Islet precursor cell (in vitro differentiated cells): ENCODE data around the gene RBFOX2.
"Not testable (repeated sequence)": the region's sequence is repeated elsewhere in the genome, so short reads cannot be mapped to it uniquely, and the experiment has no call there.

Source experiments
- DNase-seq: peaks from one replicate; pipeline ENCODE4 v3.0.0-alpha.2; 2018

RBFOX2 gene

DNA sequence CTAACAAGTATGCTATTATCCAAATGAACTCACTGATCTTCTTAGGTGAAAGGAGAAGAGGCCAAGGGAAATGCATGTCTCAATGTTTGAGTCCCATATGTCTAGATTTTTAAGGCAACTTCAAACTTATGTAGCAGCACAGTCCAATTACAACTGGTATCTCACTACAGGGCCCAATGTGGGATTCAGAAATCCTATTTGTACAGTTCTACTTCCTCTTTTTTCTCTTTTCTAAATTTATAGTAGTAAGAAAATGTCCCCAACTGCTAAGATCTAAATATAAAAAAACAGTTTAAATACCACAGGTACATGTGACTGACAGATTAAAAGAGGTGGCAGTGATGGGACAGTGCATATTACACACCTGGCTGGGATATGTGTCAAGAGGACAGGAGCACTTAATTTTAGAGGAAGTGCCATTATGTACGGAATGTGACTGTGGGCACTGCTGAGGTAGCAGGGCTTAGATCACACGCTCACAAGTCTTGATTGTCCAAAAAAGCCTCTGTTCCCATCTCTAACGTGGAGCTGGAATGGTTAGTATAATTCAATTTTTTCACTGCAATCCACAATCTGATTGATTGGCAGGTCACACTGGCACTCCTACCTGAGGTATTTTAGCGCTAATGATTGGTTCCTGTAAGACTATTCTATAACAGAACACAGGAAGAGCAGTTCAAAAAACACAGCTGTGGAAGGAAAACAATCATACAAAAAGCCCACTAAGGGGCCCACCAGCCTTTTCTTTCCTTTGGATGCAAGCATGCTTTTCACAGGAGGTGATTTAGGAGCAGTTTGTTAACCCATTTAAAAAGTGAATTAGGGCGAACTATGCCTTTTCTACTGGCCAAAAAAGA is 276.4 kb downstream of the RBFOX2 start:
- no peak for DNase-seq

- DNase-seq, result peak; percentile 72
Observed at GRCh38 chr22:35749808-35750207, 278.8 kb downstream of the RBFOX2 start.

DNA sequence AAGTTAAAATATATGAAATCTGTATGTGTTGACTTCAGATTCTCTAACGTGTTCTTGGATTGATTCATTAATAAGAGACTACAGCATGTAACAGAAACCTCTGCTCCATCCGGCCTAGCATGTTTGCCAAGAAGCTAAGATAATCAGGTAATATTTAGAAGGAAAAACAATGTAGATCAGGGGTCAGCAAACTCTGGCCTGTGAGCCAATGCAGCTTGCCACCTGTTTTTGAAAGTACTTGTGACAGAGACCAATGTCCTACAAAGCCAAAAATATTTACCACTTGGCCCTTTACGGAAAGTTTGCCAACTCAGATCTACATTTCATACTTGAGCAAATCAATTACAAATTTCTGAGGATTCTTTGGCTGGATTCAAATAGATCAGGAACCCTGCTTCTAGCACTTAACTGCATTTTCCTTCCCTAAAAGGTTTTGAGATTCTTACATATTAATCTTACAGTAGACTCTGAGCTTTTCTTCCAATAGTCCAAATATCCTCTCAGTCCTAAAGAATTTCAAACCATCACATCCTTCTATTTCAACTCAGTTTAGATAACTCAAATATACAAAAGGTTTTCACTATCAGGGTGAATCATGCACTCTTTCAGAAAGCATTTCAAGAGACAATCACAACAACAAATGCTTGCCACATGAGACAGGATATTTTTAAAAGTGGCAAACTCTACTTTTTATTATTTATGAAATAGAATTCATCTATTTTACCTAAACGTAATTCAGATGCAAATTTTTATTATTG is 281.5 kb downstream of the RBFOX2 start:
- no peak for DNase-seq

- DNase-seq, result no peak
Observed at GRCh38 chr22:35746248-35746647, 282.4 kb downstream of the RBFOX2 start.

DNA sequence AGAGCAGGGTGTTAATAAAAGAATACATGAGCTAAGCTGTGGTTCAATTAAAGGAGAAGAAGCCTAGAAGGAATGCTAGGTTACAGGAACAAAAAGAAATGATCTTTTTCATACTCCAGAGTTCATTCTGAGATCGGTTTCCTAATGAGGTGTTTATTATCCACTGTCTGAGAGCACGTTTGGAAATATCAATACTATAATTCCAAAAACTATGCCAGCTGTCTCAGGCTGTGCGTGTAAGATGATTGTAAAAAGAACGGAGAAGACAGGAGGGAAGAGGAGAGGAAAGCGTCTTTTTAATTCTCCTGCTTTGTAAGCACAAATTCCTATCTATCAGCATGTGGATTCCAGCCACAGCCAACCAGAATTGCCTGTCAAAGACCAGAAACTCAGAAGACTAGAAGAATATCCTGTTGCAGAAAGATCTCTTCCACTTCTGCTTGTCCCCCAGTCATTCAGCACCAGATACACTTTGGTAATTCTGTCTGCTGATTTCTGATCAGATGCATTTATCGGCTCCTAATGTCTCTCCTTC is 285.2 kb downstream of the RBFOX2 start:
- DNase-seq, result no peak

DNA sequence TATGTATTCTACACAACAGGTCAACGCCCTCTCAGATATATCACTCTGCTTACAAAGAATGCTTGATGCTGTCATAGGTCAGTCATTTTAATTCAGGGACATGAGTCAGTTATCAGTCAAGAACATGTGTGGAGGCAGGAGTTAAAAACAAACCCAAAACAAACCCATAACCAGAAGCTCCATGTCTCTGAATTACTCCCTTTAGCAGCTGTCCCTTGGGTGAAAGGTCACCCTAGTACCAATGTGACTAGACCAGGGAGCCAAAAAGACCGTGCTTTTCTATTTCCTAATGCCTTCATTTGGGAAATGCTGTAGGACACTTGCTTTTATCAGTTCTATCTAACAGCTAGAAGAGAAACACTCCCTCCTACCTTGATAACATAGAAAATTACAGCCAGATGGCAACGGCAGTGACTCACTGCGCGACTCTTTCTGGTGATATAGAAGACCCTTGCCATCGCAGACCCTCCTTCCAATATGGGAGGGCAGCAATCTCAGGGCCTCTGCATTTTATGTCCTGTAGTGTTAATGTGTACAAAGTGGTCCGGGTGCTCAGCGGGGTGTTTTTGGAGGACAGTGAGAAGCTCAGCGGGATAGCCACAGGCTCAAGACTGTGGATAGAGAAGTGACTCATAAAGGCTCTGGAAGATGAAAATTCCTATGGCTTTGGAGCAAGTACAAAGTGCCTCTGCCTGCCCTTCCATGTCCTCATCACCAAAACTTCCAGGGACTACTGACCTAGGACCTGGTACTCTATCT is 286.1 kb downstream of the RBFOX2 start:
- DNase-seq, result peak; percentile 69

GRCh38 chr22:35740616-35741015 is 288.0 kb downstream of the RBFOX2 start:
- DNase-seq, result no peak

GRCh38 chr22:35739931-35740380 is 288.7 kb downstream of the RBFOX2 start:
- DNase-seq, result no peak

DNA sequence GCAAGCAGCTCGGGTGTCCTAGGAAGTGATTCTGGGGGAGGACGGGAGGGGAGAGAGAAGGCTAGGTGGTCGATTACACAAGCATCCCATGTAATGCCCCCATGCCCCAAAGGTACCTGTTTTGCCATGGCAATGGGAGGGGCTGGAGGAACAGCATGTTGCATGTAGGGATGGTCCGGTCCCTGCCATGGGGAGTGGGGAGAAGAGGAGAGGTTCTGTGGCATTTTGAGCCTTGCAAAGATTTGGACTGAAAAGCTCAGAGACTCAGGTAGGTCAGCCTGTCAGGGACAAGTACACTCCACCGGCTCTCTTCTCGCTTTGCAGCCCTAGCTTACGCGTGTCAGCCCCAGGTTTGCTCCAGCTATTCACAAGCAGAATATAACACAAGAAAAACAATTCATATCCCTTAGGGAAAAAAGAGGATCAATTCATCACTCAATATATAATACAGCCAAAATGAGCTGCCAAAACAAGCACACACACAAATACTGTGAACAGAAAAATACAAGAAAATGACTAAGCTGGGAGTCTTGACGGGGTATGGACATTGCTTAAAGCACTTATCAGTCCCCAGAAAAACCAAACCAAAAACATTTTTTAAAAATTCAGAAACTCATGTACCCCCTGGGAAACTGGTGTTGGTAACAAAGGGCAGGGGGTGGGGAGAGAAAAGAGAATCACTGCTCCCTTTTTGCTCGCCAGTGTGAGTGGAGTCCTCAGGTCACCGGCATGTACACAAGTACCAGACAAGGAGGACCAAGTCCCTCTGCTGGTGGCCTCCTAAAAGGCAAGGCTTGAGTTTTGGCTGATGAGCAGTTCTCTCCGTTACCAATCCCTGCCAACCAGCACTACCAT is 289.3 kb downstream of the RBFOX2 start:
- DNase-seq, result no peak

- DNase-seq, result not testable (repeated sequence)
Observed at GRCh38 chr22:35737886-35738285, 290.7 kb downstream of the RBFOX2 start.

DNA sequence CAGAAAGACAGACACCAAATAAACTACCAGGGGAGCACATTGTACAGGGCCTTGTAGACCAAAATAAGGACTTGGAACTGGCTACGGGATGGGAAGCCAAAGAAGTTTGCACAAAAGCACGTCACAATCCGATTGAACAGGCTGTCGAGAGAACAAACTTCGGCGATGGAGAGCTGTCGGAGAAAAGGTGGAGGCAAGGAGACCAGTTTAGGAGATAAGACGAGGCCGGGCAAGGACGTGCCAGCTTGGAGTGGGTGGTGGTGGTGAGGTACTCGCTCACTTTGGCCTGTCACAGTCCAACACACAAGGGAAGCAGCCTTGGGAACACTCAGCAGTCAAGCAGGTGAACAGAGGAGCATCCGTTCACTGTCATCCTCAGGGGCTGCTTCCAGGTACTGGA is 291.9 kb downstream of the RBFOX2 start:
- DNase-seq, result no peak

GRCh38 chr22:35736166-35736565 is 292.5 kb downstream of the RBFOX2 start:
- DNase-seq, result no peak

- DNase-seq, result no peak
Observed at GRCh38 chr22:35735542-35735941, 293.1 kb downstream of the RBFOX2 start.

- no peak for DNase-seq
Observed at GRCh38 chr22:35734517-35734827, 294.2 kb downstream of the RBFOX2 start.

GRCh38 chr22:35733791-35734516 is 294.7 kb downstream of the RBFOX2 start:
- DNase-seq, result no peak

DNA sequence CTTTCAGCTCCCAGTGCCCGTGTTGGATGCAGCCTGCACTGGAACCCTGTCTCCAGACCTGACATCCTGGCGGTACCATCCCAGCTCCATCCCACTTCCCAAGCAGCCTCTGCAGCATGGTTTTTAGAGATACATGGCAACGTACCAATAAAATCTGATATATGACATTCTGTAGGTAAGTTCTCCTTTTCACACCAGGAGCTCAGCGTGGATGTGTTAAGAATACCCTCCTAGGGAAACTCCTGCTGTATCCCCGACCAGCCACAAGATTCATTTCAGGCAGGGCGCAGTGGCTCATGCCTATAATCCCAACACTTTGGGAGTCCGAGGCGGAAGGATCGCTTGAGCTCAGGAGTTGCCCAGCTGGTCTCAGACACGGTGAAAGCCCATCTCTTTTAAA is 295.6 kb downstream of the RBFOX2 start:
- DNase-seq, result no peak

DNA sequence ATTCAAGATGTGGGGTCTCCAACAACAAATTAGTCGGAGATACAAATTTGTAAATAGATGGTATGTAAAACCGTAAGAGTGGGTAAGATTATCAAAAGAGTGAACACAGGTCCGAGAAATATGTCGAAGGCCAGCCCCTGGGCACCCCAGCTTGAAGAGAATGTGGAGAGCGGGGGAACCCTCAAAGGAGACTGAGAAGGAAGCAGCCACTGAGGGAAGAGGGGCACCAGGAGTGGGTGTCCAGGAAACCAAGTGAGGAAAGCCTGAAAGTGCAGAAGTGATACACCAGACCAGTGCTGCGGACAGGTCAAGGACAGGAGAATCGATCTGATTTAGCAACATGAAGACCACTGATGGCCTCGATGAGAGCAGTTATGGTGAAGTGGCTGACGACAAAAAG is 296.5 kb downstream of the RBFOX2 start:
- no peak for DNase-seq

- DNase-seq, result no peak
Observed at GRCh38 chr22:35731321-35731720, 297.3 kb downstream of the RBFOX2 start.

DNA sequence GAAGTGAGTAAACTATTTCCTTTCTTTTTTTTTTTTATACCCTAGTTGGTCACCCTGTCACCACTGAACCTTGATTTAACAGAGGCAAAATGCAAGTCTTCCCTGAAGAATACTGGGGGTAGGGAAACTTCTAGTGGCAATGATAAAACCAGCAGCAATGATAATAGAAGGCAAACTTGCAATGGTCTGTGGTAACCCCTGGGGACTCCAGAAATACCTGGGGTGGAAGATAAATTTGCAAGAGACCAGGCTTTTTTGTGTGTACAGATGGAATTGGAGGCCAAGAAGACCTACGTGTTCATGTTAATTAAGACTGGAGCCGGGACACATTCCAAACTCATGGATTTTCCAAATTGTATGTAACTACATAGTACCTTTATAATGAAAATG is 299.3 kb downstream of the RBFOX2 start:
- DNase-seq, result no peak

- DNase-seq, result no peak
Observed at GRCh38 chr22:35728639-35729308, 299.9 kb downstream of the RBFOX2 start.

DNA sequence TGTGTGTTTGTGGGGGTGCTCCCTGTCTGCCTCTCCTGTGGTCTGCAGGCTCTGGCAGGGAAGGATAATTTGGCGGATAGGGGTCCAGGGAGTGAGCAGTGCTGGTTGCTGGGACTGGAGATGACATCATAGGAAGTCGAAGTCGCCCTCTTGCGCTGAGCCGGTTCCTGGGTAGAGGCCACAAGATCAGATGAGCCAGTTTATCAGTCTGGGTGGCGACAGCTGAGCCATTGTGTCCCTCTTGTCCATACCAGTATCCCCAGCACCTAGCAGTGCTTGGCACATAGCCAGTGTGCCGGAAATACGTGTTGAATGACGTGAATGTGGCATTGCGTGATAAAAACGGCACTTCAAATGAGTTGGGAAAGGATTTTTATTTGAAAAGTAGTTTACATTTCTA is 301.2 kb downstream of the RBFOX2 start:
- no peak for DNase-seq
